ENCODE data around the gene EVA1A.

Gene EVA1A

GRCh38 chr2:75560768-75561565 is at the start of gene EVA1A:
TSS of gene EVA1A (minus strand) at chr2:75560939. CDS start at chr2:75518140, 42,799 bp downstream.
- peak; percentile 73 for DNase-seq (ENCODE audit: low spot score)

- no peak for DNase-seq (ENCODE audit: low spot score)
Observed at GRCh38 chr2:75609937-75610508, 49.3 kb upstream of the EVA1A start.

GRCh38 chr2:75609334-75609689 is 48.6 kb upstream of the EVA1A start:
- DNase-seq (ENCODE audit: low spot score): no peak

GRCh38 chr2:75608684-75609333 is 48.1 kb upstream of the EVA1A start:
- peak; percentile 71 for DNase-seq (ENCODE audit: low spot score)

GRCh38 chr2:75607988-75608683 is 47.4 kb upstream of the EVA1A start:
- no peak for DNase-seq (ENCODE audit: low spot score)

- DNase-seq (ENCODE audit: low spot score): no peak
Observed at GRCh38 chr2:75607400-75607798, 46.7 kb upstream of the EVA1A start.

GRCh38 chr2:75606761-75607399 is 46.1 kb upstream of the EVA1A start:
- DNase-seq (ENCODE audit: low spot score): no peak

- DNase-seq (ENCODE audit: low spot score): peak; percentile 87
Observed at GRCh38 chr2:75605770-75606529, 45.2 kb upstream of the EVA1A start.

- no peak for DNase-seq (ENCODE audit: low spot score)
Observed at GRCh38 chr2:75604484-75604883, 43.7 kb upstream of the EVA1A start.

GRCh38 chr2:75603477-75603876 is 42.7 kb upstream of the EVA1A start:
- DNase-seq (ENCODE audit: low spot score): no peak

GRCh38 chr2:75602724-75603342 is 42.1 kb upstream of the EVA1A start:
- no peak for DNase-seq (ENCODE audit: low spot score)

GRCh38 chr2:75600461-75601011 is 39.8 kb upstream of the EVA1A start:
- no peak for DNase-seq (ENCODE audit: low spot score)

GRCh38 chr2:75598589-75599155 is 37.9 kb upstream of the EVA1A start:
- no peak for DNase-seq (ENCODE audit: low spot score)

GRCh38 chr2:75597949-75598348 is 37.2 kb upstream of the EVA1A start:
- no peak for DNase-seq (ENCODE audit: low spot score)

GRCh38 chr2:75596784-75597183 is 36.0 kb upstream of the EVA1A start:
- no peak for DNase-seq (ENCODE audit: low spot score)

- DNase-seq (ENCODE audit: low spot score): peak; percentile 56
Observed at GRCh38 chr2:75595541-75596395, 35.0 kb upstream of the EVA1A start.

- no peak for DNase-seq (ENCODE audit: low spot score)
Observed at GRCh38 chr2:75594596-75594995, 33.9 kb upstream of the EVA1A start.

GRCh38 chr2:75592888-75593287 is 32.1 kb upstream of the EVA1A start:
- no peak for DNase-seq (ENCODE audit: low spot score)

- no peak for DNase-seq (ENCODE audit: low spot score)
Observed at GRCh38 chr2:75592030-75592429, 31.3 kb upstream of the EVA1A start.
